HepG2 (cell line): Measurements from ENCODE around the gene GZF1. TPM values are rescaled to one million over a fixed set of nuclear protein-coding genes. Genes with fewer than 3 reads are reported as not detected.

ENCODE experiments used
- CC2D1A ChIP-seq: sonication (generic); formaldehyde crosslinking; IDR thresholded peaks from 2 replicates; pipeline ENCODE4 v1.8.1; 2023; ENCODE audit warnings: mild to moderate bottlenecking, missing genetic modification reagents
- EED ChIP-seq: sonication (generic); formaldehyde crosslinking; IDR thresholded peaks from 2 replicates; pipeline ENCODE4 v1.5.0; 2020; ENCODE audit warnings: mild to moderate bottlenecking, missing genetic modification reagents
- GABPB1 ChIP-seq: IDR thresholded peaks from 2 replicates; pipeline ENCODE4 v1.6.1; 2016; ENCODE audit warnings: mild to moderate bottlenecking, missing genetic modification reagents, moderate library complexity, missing compliant biosample characterization
- HDAC1 ChIP-seq: sonication (generic); formaldehyde crosslinking; IDR thresholded peaks from 2 replicates; pipeline ENCODE4 v1.5.1; 2020; ENCODE audit warnings: mild to moderate bottlenecking, missing genetic modification reagents
- HMGXB3 ChIP-seq: sonication (generic); formaldehyde crosslinking; IDR thresholded peaks from 2 replicates; pipeline ENCODE4 v1.4.0; 2020; ENCODE audit warnings: missing genetic modification reagents, borderline replicate concordance
- HNF4A ChIP-seq: sonication (generic); formaldehyde crosslinking; IDR thresholded peaks from 2 replicates; pipeline ENCODE4 v1.4.0; 2020; ENCODE audit warnings: missing genetic modification reagents
- KAT8 ChIP-seq: IDR thresholded peaks from 2 replicates; pipeline ENCODE4 v1.6.1; 2016; ENCODE audit warnings: missing genetic modification reagents, missing compliant biosample characterization
- KDM6A ChIP-seq: IDR thresholded peaks from 2 replicates; pipeline ENCODE4 v1.6.1; 2016; ENCODE audit warnings: low read depth
- NBN ChIP-seq: fragments of 450-650 bp; conservative IDR thresholded peaks from 2 replicates; pipeline ENCODE4 v1.6.1; 2017
- NR2F1 ChIP-seq, 2 experiments: fragments of 450-650 bp in 1 of 2; formaldehyde crosslinking in 1 of 2; IDR thresholded peaks; 2 replicates each; pipeline versions ENCODE4 v1.5.0 to v1.6.1; 2016 to 2020; ENCODE audit warnings: mild to moderate bottlenecking in 1 of 2, missing compliant biosample characterization in 1 of 2, missing genetic modification reagents in 1 of 2, moderate library complexity in 1 of 2
- PCBP1 ChIP-seq: fragments of 200-400 bp; formaldehyde crosslinking; IDR thresholded peaks from 2 replicates; pipeline ENCODE4 v1.6.1; 2017; ENCODE audit warnings: mild to moderate bottlenecking, low read depth, low read length, borderline replicate concordance
- POLR2A ChIP-seq, 2 experiments: IDR thresholded peaks; 2 replicates each; pipeline ENCODE4 v1.6.1; 2011; ENCODE audit warnings: low read depth in 2 of 2, low read length in 2 of 2, mild to moderate bottlenecking in 1 of 2, moderate library complexity in 1 of 2; ENCODE audit not compliant: insufficient read depth in 1 of 2
- SOX13 ChIP-seq, 3 experiments: fragments of 450-650 bp in 1 of 3; sonication (generic) in 1 of 3; formaldehyde crosslinking in 1 of 3; IDR thresholded peaks in 2 of 3; conservative IDR thresholded peaks in 1 of 3; 2 replicates each; pipeline versions ENCODE4 v1.5.0 to v1.6.1; 2016 to 2020; ENCODE audit warnings: antibody characterized with exemption in 1 of 3, mild to moderate bottlenecking in 1 of 3, missing compliant biosample characterization in 1 of 3, missing genetic modification reagents in 1 of 3, moderate library complexity in 1 of 3
- SOX6 ChIP-seq, 2 experiments: fragments of 450-650 bp in 1 of 2; sonication (generic) in 1 of 2; formaldehyde crosslinking in 1 of 2; IDR thresholded peaks; 2 replicates each; pipeline versions ENCODE4 v1.4.0 to v1.6.1; 2017 to 2020; ENCODE audit warnings: antibody characterized with exemption in 1 of 2, mild to moderate bottlenecking in 1 of 2, missing genetic modification reagents in 1 of 2
- SRY ChIP-seq: sonication (generic); formaldehyde crosslinking; IDR thresholded peaks from 2 replicates; pipeline ENCODE4 v1.8.0; 2022; ENCODE audit warnings: mild to moderate bottlenecking, missing genetic modification reagents
- TAF1 ChIP-seq: sonication (generic); formaldehyde crosslinking; IDR thresholded peaks from 2 replicates; pipeline ENCODE4 v1.4.0; 2020; ENCODE audit warnings: missing genetic modification reagents
- TEF ChIP-seq: sonication (generic); formaldehyde crosslinking; IDR thresholded peaks from 2 replicates; pipeline ENCODE4 v1.5.0; 2020; ENCODE audit warnings: missing genetic modification reagents
- THAP11 ChIP-seq: IDR thresholded peaks from 2 replicates; pipeline ENCODE4 v1.6.1; 2016; ENCODE audit warnings: missing biosample characterization, missing genetic modification reagents
- ZBTB20 ChIP-seq: sonication (generic); formaldehyde crosslinking; IDR thresholded peaks from 2 replicates; pipeline ENCODE4 v1.8.1; 2023; ENCODE audit warnings: missing genetic modification reagents, low read depth, mild to moderate bottlenecking, borderline replicate concordance
- ZNF276 ChIP-seq: sonication (generic); formaldehyde crosslinking; IDR thresholded peaks from 2 replicates; pipeline ENCODE4 v1.4.0; 2020; ENCODE audit warnings: mild to moderate bottlenecking, low read depth, missing genetic modification reagents
- ZNF441 ChIP-seq: sonication (generic); formaldehyde crosslinking; IDR thresholded peaks from 2 replicates; pipeline ENCODE4 v1.7.0; 2021; ENCODE audit warnings: missing genetic modification reagents, borderline replicate concordance
- ZNF589 ChIP-seq: sonication (generic); formaldehyde crosslinking; conservative IDR thresholded peaks from 2 replicates; pipeline ENCODE4 v1.8.0; 2022; ENCODE audit warnings: mild to moderate bottlenecking, moderate library complexity, missing genetic modification reagents
- ZSCAN20 ChIP-seq: sonication (generic); formaldehyde crosslinking; IDR thresholded peaks from 2 replicates; pipeline ENCODE4 v1.4.0; 2020; ENCODE audit warnings: missing genetic modification reagents, mild to moderate bottlenecking, borderline replicate concordance
- polyA plus RNA-seq, 8 experiments: library from polyadenylated mRNA; depleted of rRNA in 3 of 8; stranded (reverse) in 7 of 8; unstranded in 1 of 8; fragments of >200 nt; fragmentation: Illumina TruSeq in 4 of 8; extraction: Trizol in 4 of 8; gene quantifications; 2 replicates each; pipeline versions ENCODE4 v1.2.1 to v1.2.3, GENCODE V29; 2011 to 2016; ENCODE audit warnings: low read depth in 4 of 8, missing spikeins in 1 of 8, mixed read lengths in 1 of 8; ENCODE audit not compliant: insufficient read depth in 1 of 8
- total RNA-seq, 5 experiments: library from RNA; depleted of rRNA; stranded (reverse); fragments of >200 nt; fragmentation: Illumina TruSeq; extraction: Trizol; gene quantifications; 2 replicates each; pipeline ENCODE4 v1.2.3, GENCODE V29; 2016; ENCODE audit warnings: low read depth in 1 of 5

GZF1 gene
- total and polyA plus RNA-seq, 2 of the 13 experiments (the other 11 are each of a cell fraction or from before 2014, with no cell fraction given) = 16.9 to 26.0 TPM

GRCh38 chr20:23386304-23387117, 24.5 kb downstream of the GZF1 start (continued):
- TF ChIP-seq ZBTB20 = no peak
- TF ChIP-seq CC2D1A (CRISPR knock-in tag) = no peak
- TF ChIP-seq NR2F1 (CRISPR knock-in tag; IDR thresholded peaks at IDR 0.05) = peak; percentile 49 to 81; a peak in 3 of 4 replicates
- peak; percentile 79 for TF ChIP-seq KDM6A (CRISPR knock-in tag)
- no peak for TF ChIP-seq SOX13 (IDR thresholded peaks at IDR 0.05)
- TF ChIP-seq SOX13 (CRISPR knock-in tag; conservative IDR thresholded peaks at IDR 0.05 in 1 of 2, IDR thresholded peaks at IDR 0.05 in 1 of 2) = peak in 1 of 2 experiments; percentile 73; a peak in 2 of 4 replicates
- no peak for TF ChIP-seq ZNF276 (CRISPR knock-in tag)
- no peak for TF ChIP-seq POLR2A (IDR thresholded peaks at IDR 0.05; ENCODE audit: insufficient read depth in 1 of 2, low read depth in 2 of 2, low read length in 2 of 2)
- no peak for TF ChIP-seq SOX6 (IDR thresholded peaks at IDR 0.05)
- TF ChIP-seq SOX6 (CRISPR knock-in tag; IDR thresholded peaks at IDR 0.05) = peak; percentile 43; the same call in 1 of the 2 replicates
- TF ChIP-seq ZNF589 = no peak
- no peak for TF ChIP-seq SRY
- TF ChIP-seq TAF1 (CRISPR knock-in tag) = no peak
- TF ChIP-seq TEF (CRISPR knock-in tag) = peak; percentile 82; the same call in 1 of the 2 replicates
- TF ChIP-seq HNF4A (CRISPR knock-in tag) = peak; percentile 80
- peak; percentile 45; the same call in 1 of the 2 replicates for TF ChIP-seq THAP11 (CRISPR knock-in tag)
- TF ChIP-seq HDAC1 (CRISPR knock-in tag) = no peak
- TF ChIP-seq GABPB1 (CRISPR knock-in tag) = peak; percentile 28; the same call in 1 of the 2 replicates
- TF ChIP-seq HMGXB3 (CRISPR knock-in tag) = peak; percentile 64; the same call in 1 of the 2 replicates
- TF ChIP-seq ZNF441 (CRISPR knock-in tag) = no peak
- no peak for TF ChIP-seq EED
- TF ChIP-seq NBN = no peak
- no peak for TF ChIP-seq PCBP1
- TF ChIP-seq ZSCAN20 (CRISPR knock-in tag) = no peak
- peak; percentile 75 for TF ChIP-seq KAT8 (CRISPR knock-in tag)
